Osteocyte (in vitro differentiated cells): ENCODE data around the gene GNAQ. TPM values are rescaled to one million over a fixed set of nuclear protein-coding genes. Genes with fewer than 3 reads are reported as not detected.
"Not testable (repeated sequence)": the region's sequence is repeated elsewhere in the genome, so short reads cannot be mapped to it uniquely, and the experiment has no call there.

Experiments used
- DNase-seq: peaks from one replicate; pipeline ENCODE4 v3.0.0; 2021; ENCODE audit warnings: mixed read lengths; ENCODE audit not compliant: unreplicated experiment; ENCODE audit errors: extremely low spot score
- H3K27ac Mint-ChIP-seq: one replicate; pipeline ENCODE4 v1.8.0; 2021; ENCODE audit warnings: mild to moderate bottlenecking, mixed read lengths; ENCODE audit not compliant: unreplicated experiment
- H3K27me3 Mint-ChIP-seq: one replicate; pipeline ENCODE4 v1.8.0; 2021; ENCODE audit warnings: mixed read lengths; ENCODE audit not compliant: unreplicated experiment
- H3K36me3 Mint-ChIP-seq: one replicate; pipeline ENCODE4 v1.8.0; 2021; ENCODE audit warnings: mixed read lengths; ENCODE audit not compliant: unreplicated experiment
- H3K4me1 Mint-ChIP-seq: one replicate; pipeline ENCODE4 v1.8.0; 2021; ENCODE audit warnings: mixed read lengths; ENCODE audit not compliant: unreplicated experiment
- H3K4me3 Mint-ChIP-seq: one replicate; pipeline ENCODE4 v1.8.0; 2021; ENCODE audit warnings: mild to moderate bottlenecking, moderate library complexity, mixed read lengths; ENCODE audit not compliant: unreplicated experiment
- H3K9me3 Mint-ChIP-seq: one replicate; pipeline ENCODE4 v1.8.0; 2021; ENCODE audit warnings: mixed read lengths; ENCODE audit not compliant: unreplicated experiment
- CTCF ChIP-seq: fragments of 200-600 bp; sonication (generic); IDR thresholded peaks from 2 replicates; pipeline ENCODE4 v1.5.0; 2021; ENCODE audit warnings: antibody characterized with exemption, mild to moderate bottlenecking, moderate library complexity
- total RNA-seq: library from RNA; stranded (reverse); gene quantifications from 2 replicates; pipeline ENCODE4 v1.2.1, GENCODE V29; 2021

The GNAQ gene
- total RNA-seq, 1 donor from 2014 or later: 65.9 TPM

DNA sequence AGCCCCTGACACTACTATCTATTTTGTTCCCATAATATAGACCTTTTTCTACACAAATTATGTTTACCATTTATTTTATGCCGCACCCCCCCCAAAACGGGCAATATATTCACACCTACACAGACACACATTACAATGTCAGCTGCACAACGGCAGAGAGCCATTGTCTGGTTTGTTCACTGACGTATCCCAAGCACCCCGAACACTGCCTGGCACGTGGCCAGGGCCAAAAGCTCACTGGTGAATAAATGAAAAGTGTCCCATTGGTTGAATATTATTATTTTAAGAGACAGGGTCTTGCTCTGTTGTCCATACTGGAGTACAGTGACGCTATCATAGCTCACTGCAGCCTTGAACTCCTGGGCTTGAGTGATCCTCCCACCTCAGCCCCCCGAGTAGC, 150.5 kb downstream of the GNAQ start:
- H3K36me3 Mint-ChIP-seq: no peaks in the 10 kb centered on the region
- no peak overlapping the region for H3K4me3 Mint-ChIP-seq
- no peak for DNase-seq
- H3K4me1 Mint-ChIP-seq: peaks cover 30% of the 10 kb centered on the region
- H3K27me3 Mint-ChIP-seq: no peaks in the 10 kb centered on the region
- no peaks in the 10 kb centered on the region for H3K9me3 Mint-ChIP-seq
- no peak overlapping the region for H3K27ac Mint-ChIP-seq
- TF ChIP-seq CTCF: no peak

DNA sequence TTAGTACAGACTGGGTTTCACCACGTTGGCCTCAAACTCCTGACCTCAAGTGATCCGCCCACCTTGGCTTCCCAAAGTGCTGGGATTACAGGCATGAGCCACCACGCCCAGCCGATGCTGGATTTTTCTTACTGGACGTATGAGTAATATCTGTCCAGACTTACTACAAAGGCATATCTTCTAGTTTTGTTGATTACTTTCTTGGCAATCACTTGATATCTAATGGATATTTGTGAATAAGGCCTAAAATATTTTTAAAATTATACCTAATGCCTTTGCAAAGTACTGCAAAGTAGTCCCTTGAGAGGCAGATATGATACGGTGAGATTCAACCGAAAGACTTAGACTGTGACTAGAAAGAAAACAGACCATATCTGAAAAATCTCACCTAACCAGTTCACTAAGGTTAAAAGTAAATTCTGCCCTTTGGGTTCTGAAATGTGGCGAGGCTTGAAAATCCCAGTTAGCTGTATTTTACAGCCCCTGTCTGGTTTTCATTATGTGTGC, 152.1 kb downstream of the GNAQ start:
- H3K4me1 Mint-ChIP-seq: peaks cover 27% of the 10 kb centered on the region
- no peak overlapping the region for H3K27ac Mint-ChIP-seq
- no peak overlapping the region for H3K4me3 Mint-ChIP-seq
- H3K27me3 Mint-ChIP-seq: no peaks in the 10 kb centered on the region
- H3K9me3 Mint-ChIP-seq: no peaks in the 10 kb centered on the region
- TF ChIP-seq CTCF: no peak
- no peak for DNase-seq
- H3K36me3 Mint-ChIP-seq: no peaks in the 10 kb centered on the region

- peaks cover 20% of the 10 kb centered on the region for H3K4me1 Mint-ChIP-seq
- H3K9me3 Mint-ChIP-seq, H3K27ac Mint-ChIP-seq, H3K27me3 Mint-ChIP-seq, H3K4me3 Mint-ChIP-seq, H3K36me3 Mint-ChIP-seq, DNase-seq: not testable (repeated sequence)
Observed at GRCh38 chr9:77878793-77879192, 152.8 kb downstream of the GNAQ start.

GRCh38 chr9:77877976-77878375, 153.6 kb downstream of the GNAQ start:
- Mint-ChIP-seq H3K9me3 (no peaks in the 10 kb centered on the region), H3K4me1 (peaks cover 17% of the 10 kb centered on the region), H3K27ac (no peak overlapping the region), H3K27me3 (no peaks in the 10 kb centered on the region), H3K4me3 (no peak overlapping the region), H3K36me3 (no peaks in the 10 kb centered on the region)
- TF ChIP-seq CTCF: no peak
- DNase-seq: no peak

- Mint-ChIP-seq H3K9me3 (no peaks in the 10 kb centered on the region), H3K4me1 (peaks cover 30% of the 10 kb centered on the region), H3K36me3 (no peaks in the 10 kb centered on the region), H3K27ac (peak overlapping the region; percentile 73), H3K4me3 (no peak overlapping the region), H3K27me3 (no peaks in the 10 kb centered on the region)
- no peak for DNase-seq
- no peak for TF ChIP-seq CTCF
Observed at GRCh38 chr9:77876590-77876989, 155.0 kb downstream of the GNAQ start.

- TF ChIP-seq CTCF: no peak
- Mint-ChIP-seq H3K27me3 (no peaks in the 10 kb centered on the region), H3K27ac (peak overlapping the region; percentile 73), H3K9me3 (no peaks in the 10 kb centered on the region), H3K4me1 (peaks cover 35% of the 10 kb centered on the region), H3K36me3 (no peaks in the 10 kb centered on the region), H3K4me3 (no peak overlapping the region)
- no peak for DNase-seq
Observed at GRCh38 chr9:77876091-77876490, 155.5 kb downstream of the GNAQ start.
